ENCODE measurements around the gene PACSIN2.

The PACSIN2 gene

DNA sequence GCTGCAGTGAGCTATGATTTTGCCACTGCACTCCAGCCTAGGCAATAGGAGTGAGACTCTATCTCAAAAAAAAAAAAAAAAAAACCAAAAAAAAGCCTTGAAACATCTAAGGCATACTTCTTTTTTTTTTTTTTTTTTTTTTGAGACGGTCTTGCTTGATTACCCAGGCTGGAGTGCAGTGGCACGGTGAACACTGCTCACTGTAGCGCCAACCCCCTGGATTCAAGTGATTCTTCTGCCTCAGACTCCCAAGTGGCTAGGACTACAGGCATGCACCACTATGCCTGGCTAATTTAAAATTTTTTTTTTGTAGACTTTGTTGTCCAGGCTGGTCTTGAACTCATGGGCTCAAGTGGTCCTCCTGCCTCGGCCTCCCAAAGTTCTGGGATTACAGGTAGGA lies 177.4 kb downstream of the PACSIN2 start:
- Histone ChIP-seq H3K4me3 (ENCODE audit: insufficient read depth, low read length, poor library complexity, severe bottlenecking) (no peak overlapping the region), H3K36me3 (ENCODE audit: low read length) (no peaks in the 10 kb centered on the region), H3F3A (ENCODE audit: insufficient read depth) (no peaks in the 10 kb centered on the region), H3K4me2 (ENCODE audit: low read depth, low read length, poor library complexity, severe bottlenecking) (no peak overlapping the region), H4K20me1 (ENCODE audit: low read depth, low read length) (no peaks in the 10 kb centered on the region), H3K27me3 (ENCODE audit: low read length) (no peaks in the 10 kb centered on the region), H3K27ac (ENCODE audit: low read depth, low read length) (no peak overlapping the region), H3K79me2 (ENCODE audit: insufficient read depth, low read length) (no peaks in the 10 kb centered on the region), H3K9me2 (replicated peaks; ENCODE audit: insufficient read depth, low read length) (no peaks in the 10 kb centered on the region), H3K9ac (ENCODE audit: low read length) (no peak overlapping the region), H2AFZ (ENCODE audit: low read depth, low read length, severe bottlenecking) (no peak overlapping the region), H3K9me3 (ENCODE audit: insufficient read depth, low read length) (no peaks in the 10 kb centered on the region)
- TF ChIP-seq, protein P1, sequence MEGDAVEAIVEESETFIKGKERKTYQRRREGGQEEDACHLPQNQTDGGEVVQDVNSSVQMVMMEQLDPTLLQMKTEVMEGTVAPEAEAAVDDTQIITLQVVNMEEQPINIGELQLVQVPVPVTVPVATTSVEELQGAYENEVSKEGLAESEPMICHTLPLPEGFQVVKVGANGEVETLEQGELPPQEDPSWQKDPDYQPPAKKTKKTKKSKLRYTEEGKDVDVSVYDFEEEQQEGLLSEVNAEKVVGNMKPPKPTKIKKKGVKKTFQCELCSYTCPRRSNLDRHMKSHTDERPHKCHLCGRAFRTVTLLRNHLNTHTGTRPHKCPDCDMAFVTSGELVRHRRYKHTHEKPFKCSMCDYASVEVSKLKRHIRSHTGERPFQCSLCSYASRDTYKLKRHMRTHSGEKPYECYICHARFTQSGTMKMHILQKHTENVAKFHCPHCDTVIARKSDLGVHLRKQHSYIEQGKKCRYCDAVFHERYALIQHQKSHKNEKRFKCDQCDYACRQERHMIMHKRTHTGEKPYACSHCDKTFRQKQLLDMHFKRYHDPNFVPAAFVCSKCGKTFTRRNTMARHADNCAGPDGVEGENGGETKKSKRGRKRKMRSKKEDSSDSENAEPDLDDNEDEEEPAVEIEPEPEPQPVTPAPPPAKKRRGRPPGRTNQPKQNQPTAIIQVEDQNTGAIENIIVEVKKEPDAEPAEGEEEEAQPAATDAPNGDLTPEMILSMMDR (IDR thresholded peaks at IDR 0.05; ENCODE audit: insufficient read depth, low read length, poor library complexity, severe bottlenecking), result no peak

DNA sequence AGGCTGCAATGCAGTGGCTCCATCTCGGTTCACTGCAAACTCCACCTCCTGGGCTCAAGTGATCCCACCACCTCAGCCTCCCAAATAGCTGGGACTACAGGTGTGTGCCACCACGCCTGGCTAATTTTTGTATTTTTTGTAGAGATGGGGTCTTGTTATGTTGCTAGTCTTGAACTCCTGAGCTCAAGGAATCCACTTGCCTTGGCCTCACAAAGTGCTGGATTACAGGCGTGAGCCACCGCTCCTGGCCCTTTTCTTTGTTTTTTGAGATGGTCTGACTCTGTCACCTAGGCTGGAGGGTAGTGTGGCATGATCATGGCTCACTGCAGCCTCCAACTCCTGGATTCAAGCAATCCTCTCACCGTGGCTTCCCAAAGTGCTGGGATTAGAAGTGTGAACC lies 178.9 kb downstream of the PACSIN2 start:
- Histone ChIP-seq H3K27ac (ENCODE audit: low read depth, low read length) (no peak overlapping the region), H3K4me2 (ENCODE audit: low read depth, low read length, poor library complexity, severe bottlenecking) (no peak overlapping the region), H3K9me3 (ENCODE audit: insufficient read depth, low read length) (no peaks in the 10 kb centered on the region), H2AFZ (ENCODE audit: low read depth, low read length, severe bottlenecking) (no peak overlapping the region), H3F3A (ENCODE audit: insufficient read depth) (no peaks in the 10 kb centered on the region), H4K20me1 (ENCODE audit: low read depth, low read length) (no peaks in the 10 kb centered on the region), H3K4me3 (ENCODE audit: insufficient read depth, low read length, poor library complexity, severe bottlenecking) (no peak overlapping the region), H3K79me2 (ENCODE audit: insufficient read depth, low read length) (no peaks in the 10 kb centered on the region), H3K36me3 (ENCODE audit: low read length) (no peaks in the 10 kb centered on the region), H3K9me2 (replicated peaks; ENCODE audit: insufficient read depth, low read length) (no peaks in the 10 kb centered on the region), H3K27me3 (ENCODE audit: low read length) (no peaks in the 10 kb centered on the region), H3K9ac (ENCODE audit: low read length) (no peak overlapping the region)
- TF ChIP-seq, protein P1 (IDR thresholded peaks at IDR 0.05; ENCODE audit: insufficient read depth, low read length, poor library complexity, severe bottlenecking), result no peak
- TF ChIP-seq EZH2phosphoT487 (conservative IDR thresholded peaks at IDR 0.05; ENCODE audit: low read length), result no peak

DNA sequence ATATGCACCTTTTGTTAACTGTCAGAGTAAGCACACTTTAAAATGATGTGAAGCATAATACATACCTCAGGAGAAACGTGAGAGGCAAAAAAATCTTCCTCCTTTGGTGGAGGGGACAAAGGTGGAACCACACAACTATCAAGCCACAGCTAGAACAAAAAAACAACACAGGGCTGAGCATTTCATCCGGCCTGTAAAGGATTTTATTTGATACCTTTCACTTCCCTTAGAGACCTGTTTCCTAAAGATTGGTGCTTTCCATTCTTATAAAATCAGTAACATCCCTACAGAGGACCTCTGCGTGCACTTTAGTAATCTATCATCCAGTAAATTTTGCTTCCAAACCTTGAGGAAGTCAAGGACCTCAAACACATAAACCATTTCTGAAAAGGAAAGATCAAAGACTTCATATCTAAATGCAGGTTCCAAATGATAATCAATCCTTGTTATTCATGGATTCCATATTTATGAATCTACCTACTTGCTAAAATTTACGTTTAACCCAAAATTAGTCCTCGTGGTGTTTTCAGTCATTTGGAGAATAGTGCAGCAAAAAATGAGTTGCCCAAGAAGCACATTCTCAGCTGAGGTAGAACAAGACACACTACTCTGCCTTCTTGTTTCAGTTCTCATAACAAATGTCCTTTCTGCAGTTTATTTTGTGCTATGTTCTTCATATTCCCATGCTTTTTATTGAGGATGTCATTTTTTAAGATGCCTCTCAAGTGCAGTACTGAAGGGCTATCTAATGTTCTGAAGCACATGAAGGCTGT lies 180.6 kb downstream of the PACSIN2 start:
- Histone ChIP-seq H3K79me2 (ENCODE audit: insufficient read depth, low read length) (no peaks in the 10 kb centered on the region), H3K9me3 (ENCODE audit: insufficient read depth, low read length) (no peaks in the 10 kb centered on the region), H3K27me3 (ENCODE audit: low read length) (no peaks in the 10 kb centered on the region), H3K27ac (ENCODE audit: low read depth, low read length) (no peak overlapping the region), H3K9ac (ENCODE audit: low read length) (no peak overlapping the region), H3K4me3 (ENCODE audit: insufficient read depth, low read length, poor library complexity, severe bottlenecking) (no peak overlapping the region), H3K36me3 (ENCODE audit: low read length) (no peaks in the 10 kb centered on the region), H4K20me1 (ENCODE audit: low read depth, low read length) (no peaks in the 10 kb centered on the region), H3F3A (ENCODE audit: insufficient read depth) (no peaks in the 10 kb centered on the region), H3K9me2 (replicated peaks; ENCODE audit: insufficient read depth, low read length) (no peaks in the 10 kb centered on the region), H3K4me2 (ENCODE audit: low read depth, low read length, poor library complexity, severe bottlenecking) (no peak overlapping the region), H2AFZ (ENCODE audit: low read depth, low read length, severe bottlenecking) (no peak overlapping the region)
- no peak for TF ChIP-seq EZH2phosphoT487 (conservative IDR thresholded peaks at IDR 0.05; ENCODE audit: low read length)
- TF ChIP-seq, protein P1 (IDR thresholded peaks at IDR 0.05; ENCODE audit: insufficient read depth, low read length, poor library complexity, severe bottlenecking), result no peak
